Activated CD8-positive, alpha-beta memory T cell treated with anti-CD3 and anti-CD28 coated beads, Interleukin-2, amount 50 U/mL, for 4 hours (primary cell): ENCODE results near the gene SFXN3.

ENCODE experiments used
- DNase-seq: peaks from one replicate; pipeline ENCODE4 v3.0.0-alpha.2; 2020

SFXN3 gene

DNA sequence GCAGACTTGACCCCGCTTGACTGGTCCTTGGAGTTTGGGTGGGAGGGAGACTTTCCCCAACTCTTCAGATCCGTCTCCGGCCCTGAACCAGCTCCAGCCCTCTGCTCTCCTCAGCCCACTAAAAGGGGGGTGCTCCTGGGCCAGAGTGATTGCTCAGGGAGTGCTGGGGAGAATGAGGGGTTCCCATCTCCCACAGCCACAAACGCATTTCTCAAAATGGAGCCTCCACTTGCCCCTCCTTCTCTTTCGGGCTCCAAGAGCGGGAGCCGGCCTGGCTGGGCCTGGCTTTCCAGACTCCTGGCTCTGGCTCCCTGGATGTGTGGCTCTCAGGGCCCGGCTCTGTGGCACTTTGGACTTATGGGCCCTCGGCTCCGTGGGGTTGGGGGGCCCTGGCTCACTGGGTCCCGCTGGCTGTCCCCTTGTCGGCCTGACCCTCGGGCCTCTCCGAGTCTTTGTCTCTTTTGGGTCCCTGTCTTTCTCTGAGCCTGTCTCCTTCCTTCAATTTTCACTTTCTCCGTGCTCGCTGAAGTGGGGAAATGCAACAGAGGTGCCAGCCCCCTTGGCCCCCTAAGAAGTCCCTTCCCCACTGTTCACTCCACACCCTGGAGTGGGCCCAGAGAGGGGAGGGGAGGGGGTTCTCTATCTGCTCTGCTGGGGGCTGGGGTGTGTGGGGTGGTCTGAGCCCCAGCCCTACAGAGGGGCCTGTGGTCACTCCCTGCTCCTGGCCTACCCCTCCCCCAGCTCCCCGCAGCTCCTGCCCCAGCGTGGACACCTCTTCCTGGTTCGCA lies 30.7 kb upstream of the SFXN3 start:
- DNase-seq = no peak

DNA sequence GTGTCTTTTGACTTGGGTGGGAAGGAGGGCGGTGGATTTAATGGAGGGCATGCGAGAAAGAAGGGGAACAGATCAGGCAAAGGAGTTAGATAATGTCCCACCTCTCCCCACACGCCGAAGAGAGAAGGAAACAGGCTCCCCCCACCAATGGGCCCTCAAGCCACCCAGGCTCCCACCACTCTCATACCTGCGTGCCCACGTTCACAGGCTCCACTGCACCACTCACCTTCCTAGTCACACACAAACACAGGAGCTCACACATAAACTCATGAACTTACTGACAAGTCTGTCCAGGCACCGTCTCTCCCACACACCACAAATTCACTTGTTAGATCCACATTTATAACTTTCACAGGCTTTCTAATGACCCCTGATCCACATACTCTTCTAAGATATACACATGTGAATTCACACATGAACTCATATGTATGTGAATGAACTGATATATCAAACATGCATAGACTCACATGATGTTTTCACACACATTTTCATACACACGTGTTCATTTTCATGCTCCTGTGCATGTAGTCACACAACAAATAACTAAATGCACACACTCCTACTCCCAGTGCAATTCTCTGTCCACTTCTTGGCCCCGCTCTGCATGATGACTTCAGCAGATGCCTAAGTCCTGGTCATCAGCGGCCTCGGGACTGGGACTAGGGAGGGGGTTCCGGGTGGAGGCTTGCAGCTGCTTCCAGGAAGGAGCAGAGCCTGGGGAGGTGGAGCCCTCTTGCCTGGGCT lies 29.9 kb upstream of the SFXN3 start:
- DNase-seq = no peak

GRCh38 chr10:101001659-101002035 lies 29.4 kb upstream of the SFXN3 start:
- no peak for DNase-seq

DNA sequence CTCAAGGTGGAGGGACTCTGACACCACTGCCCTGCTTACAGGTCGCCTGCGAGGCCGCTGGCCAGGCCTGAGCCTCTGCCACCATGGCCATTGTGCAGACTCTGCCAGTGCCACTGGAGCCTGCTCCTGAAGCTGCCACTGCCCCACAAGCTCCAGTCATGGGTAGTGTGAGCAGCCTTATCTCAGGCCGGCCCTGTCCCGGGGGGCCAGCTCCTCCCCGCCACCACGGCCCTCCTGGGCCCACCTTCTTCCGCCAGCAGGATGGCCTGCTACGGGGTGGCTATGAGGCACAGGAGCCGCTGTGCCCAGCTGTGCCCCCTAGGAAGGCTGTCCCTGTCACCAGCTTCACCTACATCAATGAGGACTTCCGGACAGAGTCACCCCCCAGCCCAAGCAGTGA lies 28.6 kb upstream of the SFXN3 start:
- no peak for DNase-seq

DNA sequence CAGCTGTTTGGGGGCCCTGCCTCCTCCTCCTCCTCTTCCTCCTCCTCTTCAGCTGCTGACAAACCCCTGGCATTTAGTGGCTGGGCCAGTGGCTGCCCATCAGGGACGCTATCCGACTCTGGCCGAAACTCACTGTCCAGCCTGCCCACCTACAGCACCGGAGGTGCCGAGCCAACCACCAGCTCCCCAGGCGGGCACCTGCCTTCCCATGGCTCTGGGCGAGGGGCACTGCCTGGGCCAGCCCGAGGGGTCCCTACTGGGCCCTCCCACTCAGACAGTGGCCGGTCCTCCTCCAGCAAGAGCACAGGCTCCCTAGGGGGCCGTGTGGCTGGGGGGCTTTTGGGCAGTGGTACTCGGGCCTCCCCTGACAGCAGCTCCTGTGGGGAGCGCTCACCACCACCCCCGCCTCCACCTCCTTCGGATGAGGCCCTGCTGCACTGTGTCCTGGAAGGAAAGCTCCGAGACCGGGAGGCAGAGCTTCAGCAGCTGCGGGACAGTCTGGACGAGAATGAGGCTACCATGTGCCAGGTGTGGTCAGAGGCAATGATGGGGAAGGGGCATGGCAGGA lies 27.3 kb upstream of the SFXN3 start:
- DNase-seq = no peak

GRCh38 chr10:101005361-101005760 lies 25.7 kb upstream of the SFXN3 start:
- DNase-seq = no peak

DNA sequence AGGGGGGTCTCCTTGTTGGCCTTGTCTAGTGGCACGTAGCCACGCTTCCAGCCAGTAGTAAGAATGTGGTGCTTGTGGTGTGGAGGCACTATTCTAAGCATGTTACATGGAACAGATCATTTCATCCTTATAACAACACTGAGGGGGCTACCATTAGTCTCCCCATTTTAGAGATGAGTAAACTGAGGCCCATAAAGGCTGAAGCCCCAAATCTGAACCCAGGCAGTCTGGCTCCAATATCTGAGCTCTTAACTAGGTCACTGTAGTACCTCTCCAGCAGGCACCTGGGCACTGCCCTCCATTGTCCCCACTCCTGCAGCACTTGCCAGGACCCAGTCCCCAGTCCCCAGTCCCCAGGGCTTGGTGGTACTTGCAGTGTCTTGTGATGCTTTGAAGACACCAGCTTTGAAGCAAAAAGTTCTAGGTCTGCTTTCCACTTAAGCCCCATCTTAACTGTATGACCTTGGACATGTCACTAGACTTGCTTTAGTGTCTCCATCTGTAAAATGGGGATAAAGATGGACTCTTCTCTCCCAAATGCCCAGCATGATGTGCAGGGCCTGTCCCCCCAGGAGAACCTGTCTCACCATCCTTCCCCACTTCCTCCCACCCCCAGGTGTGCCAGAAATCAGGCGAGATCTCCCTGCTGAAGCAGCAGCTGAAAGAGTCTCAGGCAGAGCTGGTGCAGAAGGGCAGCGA lies 25.0 kb upstream of the SFXN3 start:
- DNase-seq = no peak

GRCh38 chr10:101006593-101007098 lies 24.4 kb upstream of the SFXN3 start:
- no peak for DNase-seq

GRCh38 chr10:101007099-101007711 lies 23.8 kb upstream of the SFXN3 start:
- DNase-seq = no peak

GRCh38 chr10:101007915-101008822 lies 22.9 kb upstream of the SFXN3 start:
- DNase-seq = no peak

DNA sequence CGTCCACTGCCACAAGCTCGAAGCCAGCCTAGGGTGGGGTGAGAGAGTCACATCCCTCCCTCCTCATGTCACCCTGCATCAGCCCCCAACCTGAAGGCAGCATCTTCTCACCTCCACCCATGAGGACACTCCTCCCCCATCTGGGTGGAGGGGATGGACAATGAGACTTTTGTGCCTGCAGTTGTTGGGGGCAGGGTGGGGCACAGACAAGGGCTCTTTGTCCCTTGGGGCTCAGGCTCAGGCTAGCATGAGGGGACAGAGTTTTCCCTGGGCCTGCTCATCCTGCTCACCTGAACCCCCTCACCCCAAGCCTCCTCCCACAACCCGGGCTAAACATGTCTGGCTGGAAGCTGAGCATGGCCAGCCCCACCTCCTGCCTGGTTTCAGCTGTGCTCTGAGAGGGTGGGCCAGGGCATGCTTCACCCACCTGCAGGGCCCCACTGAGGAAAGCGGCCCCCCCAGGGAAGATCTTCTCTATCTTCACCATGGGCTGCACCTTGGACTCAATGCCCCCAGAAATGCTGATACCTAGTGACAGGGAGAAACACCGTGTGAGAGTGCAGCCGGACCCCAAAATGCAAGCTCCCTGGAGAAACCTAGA lies 22.1 kb upstream of the SFXN3 start:
- no peak for DNase-seq

DNA sequence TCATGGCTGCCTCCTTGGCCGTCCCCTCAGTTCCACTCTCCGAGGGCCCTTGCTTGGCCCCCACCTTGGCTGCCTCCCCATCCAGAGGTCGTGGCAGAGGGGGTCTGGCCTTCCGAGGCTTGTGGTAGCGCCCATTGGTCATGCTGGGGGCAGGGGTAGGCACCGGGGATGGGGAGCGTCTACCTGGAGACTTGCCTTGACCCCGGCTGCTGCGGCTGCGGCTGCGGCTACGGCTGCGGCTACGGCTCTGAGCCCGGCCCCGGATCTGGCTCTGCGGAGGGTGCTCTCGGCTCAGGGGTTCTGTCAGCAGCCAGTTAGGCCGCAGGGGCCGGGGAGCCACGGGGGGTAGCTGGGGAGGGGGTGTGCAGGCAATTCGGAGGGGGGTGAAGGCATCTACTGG lies 20.7 kb upstream of the SFXN3 start:
- no peak for DNase-seq

DNA sequence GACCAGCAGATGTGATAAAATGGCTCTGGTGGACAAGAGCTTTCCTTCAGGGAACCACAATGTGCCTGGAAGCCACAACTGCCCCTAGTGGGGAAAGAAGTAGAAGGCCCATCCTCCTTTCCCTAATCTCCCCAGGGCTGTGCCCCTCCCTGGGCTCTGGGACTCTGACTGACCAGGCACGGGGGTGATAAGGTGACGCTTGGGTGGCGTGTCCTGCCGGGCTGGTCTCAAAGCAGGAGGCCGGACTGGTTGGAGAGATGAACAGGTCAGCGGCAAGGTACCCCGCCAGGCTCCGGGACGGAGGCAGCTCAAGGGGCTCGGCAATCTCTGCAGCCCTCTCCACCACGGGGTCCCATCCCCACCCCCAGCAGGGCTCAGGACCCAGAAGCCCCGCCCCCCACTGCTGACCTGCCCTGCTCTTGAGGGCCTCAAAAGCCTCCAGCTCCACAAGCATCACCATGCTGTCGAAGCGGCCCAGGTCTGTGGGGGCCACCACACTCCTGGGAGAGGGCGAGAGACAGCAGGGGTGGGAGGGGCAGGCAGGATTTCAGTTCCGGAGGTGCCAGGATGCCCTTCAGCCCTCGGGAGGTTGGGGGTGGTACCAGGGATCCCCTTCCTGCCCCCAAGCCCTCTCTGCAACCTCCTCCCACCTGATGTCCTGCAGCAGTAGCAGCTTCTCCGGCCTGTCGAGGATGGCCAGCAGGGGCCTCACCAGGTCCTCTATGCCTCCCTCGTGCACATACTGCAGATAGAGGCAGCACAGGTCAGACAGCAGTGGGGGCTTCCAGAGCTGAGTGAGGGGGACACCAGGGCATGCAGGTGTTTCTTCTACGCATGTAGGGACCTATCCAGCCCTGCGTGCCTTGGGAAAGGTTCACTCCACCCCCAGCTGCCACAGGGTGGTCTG lies 19.3 kb upstream of the SFXN3 start:
- DNase-seq = no peak

- DNase-seq = peak; percentile 77
Observed at GRCh38 chr10:101012525-101013364, 18.3 kb upstream of the SFXN3 start.

DNA sequence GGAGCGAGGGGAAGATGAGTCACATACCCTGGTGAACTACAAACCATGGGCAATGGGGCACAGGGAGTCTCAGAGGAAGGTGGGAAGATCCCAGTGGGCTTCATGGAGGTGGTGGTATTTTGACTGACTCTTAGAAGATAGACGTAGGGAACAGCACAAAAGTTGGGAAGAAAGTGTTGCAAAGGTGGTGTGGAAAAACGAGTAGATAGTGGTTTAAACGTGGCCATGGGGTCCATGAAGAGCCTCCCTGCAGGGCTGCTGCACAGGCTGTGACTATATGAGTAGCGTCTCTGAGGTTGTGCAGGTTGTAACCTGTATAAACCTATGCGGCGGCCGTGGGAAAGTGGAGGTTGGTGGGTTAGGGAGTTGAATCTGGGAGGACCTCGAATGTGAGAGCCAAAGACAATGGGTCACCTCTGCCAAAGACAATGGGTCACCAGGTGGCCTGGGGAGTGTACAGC lies 17.6 kb upstream of the SFXN3 start:
- no peak for DNase-seq

- DNase-seq = peak; percentile 77
Observed at GRCh38 chr10:101014230-101014884, 16.7 kb upstream of the SFXN3 start.

DNA sequence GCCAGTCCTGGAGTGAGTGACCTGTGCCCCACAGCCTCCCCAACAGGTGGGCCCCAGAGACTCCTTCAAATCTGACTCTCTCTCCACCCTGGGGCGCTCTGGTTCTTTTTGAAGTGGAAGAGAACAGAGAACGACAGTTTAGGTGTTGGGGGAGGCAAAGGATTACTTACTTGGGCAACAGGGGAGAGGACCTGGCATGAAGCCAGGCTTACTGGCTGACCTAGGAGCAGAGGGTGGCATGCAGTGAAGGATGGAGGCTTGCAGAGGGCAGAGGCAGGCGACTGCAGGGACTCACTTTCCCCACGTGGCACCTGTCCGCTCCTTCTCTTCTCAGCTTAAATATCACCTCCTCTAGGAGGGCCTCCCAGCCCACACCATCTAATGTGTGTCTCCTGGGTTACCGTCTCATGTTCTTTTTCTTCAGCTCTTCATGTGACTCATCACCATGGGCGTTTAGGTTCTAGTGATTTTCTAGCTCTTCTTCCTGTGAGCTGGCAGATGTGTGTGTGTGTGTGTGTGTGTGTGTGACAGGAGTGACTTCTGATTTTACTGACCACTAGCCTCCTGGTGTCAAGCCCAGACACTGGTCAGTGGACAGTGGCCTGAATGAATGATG lies 16.0 kb upstream of the SFXN3 start:
- no peak for DNase-seq

DNA sequence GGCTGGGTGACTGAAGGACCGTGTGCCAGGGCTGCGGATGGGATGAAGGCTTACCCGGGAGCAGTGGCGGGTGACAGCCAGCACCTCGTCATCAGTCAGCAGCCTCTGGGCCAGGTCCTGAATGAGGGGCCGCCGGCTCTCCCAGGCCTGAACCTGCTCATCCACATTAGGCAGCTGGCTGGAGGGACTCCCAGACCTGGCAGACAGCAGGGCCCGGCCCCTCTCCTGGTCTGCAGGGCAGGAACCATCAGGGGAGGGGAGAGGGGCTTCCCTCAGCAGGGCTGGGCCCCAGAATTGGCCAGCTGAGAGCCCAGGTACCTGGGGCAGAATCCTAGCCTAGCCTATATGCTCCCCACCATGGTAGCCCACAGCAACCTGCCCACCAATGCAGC lies 15.5 kb upstream of the SFXN3 start:
- no peak for DNase-seq
